Measurements from ENCODE around the gene FBXL20.

DNA sequence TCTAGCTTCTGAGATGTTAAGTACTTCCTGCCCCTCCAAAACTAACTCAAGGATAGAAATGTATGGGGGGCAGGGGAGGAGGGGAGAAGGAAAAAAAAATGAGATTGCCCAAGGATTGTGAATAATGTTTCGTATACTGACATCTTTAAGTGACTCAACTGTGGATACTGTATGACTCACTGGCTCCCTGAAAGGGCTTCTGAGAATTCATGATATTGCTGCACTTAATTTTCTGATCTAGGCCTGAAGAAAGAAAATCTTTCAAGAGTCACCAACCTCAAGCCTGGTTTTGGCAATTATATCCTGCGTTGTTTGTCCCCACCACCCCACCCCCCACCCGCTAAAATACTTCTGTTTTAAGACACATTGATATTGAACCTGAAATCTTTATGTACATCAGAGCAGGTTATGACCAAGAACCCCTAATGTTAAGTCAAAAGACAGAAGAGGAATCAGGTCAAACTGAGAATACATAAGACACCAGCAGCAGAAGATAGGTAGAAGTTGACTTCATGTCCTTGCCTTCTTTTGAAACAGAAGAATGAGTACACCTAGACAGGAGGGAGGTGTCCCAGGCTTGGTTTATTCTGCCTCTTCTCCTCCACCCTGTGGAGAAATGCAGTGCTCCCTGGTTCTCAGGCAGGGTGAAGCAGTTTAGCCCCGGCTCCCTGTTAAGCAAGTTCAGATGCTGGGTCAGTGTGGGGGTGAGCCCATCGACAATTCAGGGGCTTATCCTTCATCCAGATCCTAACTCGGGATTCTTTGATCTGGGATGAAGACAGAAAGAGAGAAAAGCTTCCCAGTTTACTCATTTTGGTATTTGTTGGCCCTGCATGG is 3.3 kb upstream of the FBXL20 start:
- no peak for TF ChIP-seq CTCF (IDR thresholded peaks at IDR 0.05)
- TF ChIP-seq POLR2A (IDR thresholded peaks at IDR 0.05; ENCODE audit: low read depth) = no peak

Measured in esophagus muscularis mucosa (tissue), 3 donors.